GM19023 (cell line): Measurements from ENCODE around the gene MAP2.

Experiments
- ATAC-seq: cut with Tn5 transposase; IDR thresholded peaks from one replicate; pipeline ENCODE4 v1.9.1; 2021; ENCODE audit warnings: mild to moderate bottlenecking, moderate library complexity; ENCODE audit not compliant: unreplicated experiment

MAP2 gene

GRCh38 chr2:209424781-209425470 is 1.1 kb downstream of the MAP2 start:
- no peak for ATAC-seq

DNA sequence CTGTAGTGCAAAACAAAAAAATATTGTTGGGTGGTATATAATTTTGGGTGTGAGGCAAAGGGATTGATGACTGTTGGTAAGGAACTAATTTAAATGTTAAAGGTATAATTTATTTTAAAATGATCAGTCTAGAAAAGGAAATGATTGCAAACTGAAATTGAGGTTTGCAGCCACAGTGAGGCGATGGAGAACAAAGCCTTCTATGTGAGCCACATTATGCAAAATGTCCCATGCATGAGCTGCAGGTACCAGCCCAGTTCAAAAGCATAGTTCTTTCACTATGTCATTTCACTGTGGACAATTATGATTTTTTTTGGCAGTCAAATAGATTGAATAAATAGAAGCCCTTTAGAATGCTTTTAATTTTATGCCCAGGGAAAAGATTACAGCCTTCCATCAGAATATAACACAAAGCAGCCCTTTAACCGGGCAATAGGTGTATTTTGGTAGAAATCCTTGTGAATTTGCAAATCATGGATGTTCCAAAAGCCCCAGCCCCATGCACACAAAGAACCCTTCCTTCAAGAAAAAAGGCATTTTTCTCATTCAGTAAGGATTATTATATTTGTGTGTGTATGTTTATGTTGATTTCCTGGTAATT is 1.7 kb downstream of the MAP2 start:
- no peak for ATAC-seq

DNA sequence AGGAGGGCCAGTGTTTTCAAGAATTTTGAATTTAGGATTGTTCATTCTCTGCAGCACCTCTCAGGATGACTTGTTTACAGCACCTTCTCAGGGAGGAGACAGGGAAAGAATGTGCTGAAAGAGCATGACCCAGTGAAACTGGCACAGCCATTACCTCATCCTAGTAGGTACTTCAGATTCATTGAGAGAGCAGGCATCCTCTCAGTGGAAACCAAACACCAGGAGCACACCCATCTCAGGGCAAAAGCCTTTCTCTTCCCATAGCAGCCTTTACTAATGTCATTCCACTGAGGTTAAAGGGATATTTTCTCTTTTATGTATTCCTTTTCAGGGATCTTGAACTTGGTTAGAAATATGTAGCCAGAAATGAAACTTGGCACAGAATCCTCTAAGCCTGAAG is 2.6 kb downstream of the MAP2 start:
- ATAC-seq: no peak

GRCh38 chr2:209431701-209432100 is 7.9 kb downstream of the MAP2 start:
- ATAC-seq: no peak

DNA sequence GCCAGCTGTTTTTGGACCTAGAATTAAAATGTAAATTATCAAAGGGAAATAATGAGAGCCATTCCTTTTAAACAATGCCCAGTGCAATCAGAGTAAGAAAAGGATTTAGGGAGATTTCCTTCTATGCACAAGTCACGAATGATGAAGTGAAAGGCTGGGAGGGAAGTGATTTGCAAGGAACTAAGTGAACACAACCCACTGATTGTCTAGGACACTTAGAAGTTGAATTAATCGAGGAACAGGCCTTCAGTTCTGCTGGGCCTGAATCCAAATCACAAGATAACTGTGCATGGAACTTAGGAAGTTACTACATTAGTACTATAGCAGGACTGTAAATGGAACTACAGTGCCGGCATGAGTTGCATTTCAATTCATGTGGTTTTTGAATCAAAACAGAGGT is 17.7 kb downstream of the MAP2 start:
- no peak for ATAC-seq

GRCh38 chr2:209442939-209443338 is 19.1 kb downstream of the MAP2 start:
- ATAC-seq: no peak

GRCh38 chr2:209445485-209445884 is 21.6 kb downstream of the MAP2 start:
- ATAC-seq: no peak

- no peak for ATAC-seq
Observed at GRCh38 chr2:209451209-209451834, 27.5 kb downstream of the MAP2 start.

- no peak for ATAC-seq
Observed at GRCh38 chr2:209456489-209456888, 32.6 kb downstream of the MAP2 start.

GRCh38 chr2:209458008-209458979 is 34.4 kb downstream of the MAP2 start:
- ATAC-seq: no peak

DNA sequence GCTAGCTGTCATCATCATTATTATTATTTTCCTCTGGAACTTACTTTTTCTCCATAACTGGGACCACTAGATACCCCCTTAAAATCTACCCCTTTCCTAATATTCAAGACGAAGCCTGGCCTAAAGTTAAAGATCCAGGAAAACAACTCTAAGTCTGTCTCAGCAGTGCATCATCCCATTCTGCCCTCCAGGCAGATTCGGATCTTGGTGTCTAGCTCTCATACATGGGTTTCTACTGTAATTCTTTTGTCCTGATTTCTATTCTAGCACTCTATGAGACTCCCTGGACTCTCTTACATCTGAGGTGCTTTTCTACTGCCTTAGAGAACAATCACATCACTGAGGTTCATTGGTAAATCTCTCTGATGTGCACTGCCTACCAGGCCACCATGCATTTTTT is 35.5 kb downstream of the MAP2 start:
- no peak for ATAC-seq

- no peak for ATAC-seq
Observed at GRCh38 chr2:209460151-209460761, 36.4 kb downstream of the MAP2 start.

DNA sequence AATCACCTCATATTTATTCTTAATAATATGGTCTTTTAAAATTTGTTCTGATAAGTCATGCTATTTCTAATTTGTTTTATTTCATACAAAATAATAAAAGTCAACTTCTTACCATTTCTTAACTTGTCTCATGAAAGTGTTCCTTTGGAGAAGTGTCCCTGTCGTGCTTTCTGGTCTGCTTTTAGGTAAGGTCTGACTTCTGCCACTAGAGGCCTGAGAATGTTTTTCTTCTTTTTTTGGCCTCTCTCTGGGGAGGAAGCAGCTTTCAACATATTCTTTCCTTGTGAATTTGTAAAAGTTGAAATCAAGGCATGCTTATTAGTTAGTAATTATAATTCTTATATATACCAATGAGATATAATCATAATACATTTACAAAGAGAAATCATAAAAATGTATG is 39.4 kb downstream of the MAP2 start:
- no peak for ATAC-seq

DNA sequence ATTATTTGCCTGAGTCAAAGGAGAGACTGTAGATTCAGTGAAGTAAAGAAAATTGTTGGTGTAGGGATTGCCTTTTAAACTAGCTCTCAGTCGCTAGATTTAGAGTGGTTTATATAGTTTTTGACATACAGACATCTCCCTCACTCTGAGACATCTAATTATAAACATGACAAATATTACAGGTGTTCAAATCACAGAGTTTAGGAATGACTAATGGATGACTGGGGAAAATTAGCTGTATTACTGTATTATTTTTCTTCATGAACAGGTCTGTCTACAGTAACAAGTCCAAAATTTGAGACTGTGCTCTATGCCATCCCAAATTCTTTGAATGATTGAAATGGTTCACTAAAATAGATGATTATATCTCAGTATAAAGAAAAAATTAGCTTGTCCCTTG is 40.0 kb downstream of the MAP2 start:
- ATAC-seq: no peak

DNA sequence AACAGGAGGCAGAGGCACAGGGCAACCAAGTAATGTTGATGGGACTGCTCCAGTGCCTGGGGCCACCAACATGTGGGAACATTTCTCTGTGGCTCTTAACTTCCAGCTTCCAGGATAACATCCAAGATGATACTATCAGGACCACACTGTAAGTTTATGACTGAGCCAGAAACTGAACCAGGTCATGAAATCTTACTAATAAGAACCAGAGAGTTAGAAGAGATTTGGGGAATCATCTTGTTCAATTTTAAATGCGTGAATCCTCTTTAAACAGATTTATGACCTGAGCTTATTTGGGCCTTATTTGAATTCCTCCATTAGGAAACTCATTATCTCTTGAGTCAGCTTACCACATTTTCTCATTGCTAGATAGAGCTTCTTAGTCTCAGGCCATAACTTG is 45.0 kb downstream of the MAP2 start:
- no peak for ATAC-seq

DNA sequence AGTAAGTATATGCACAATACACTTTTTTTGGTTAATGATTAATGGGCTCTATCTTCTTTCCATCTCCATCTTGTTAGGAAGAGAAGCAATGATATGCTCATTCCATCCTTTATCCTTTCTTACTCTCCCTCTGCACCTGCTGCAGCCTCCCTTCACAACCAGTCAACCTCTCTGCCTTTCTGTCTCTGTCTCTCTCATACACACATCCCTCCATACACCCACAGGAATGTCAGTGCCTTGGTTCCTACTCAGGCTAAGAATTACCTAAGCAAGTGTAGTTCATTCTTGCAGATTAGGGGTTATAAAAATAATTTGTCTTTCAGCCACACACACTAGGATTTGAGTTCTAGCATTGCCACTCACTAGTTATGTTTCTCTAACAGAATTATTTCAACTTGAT is 45.6 kb downstream of the MAP2 start:
- ATAC-seq: no peak

DNA sequence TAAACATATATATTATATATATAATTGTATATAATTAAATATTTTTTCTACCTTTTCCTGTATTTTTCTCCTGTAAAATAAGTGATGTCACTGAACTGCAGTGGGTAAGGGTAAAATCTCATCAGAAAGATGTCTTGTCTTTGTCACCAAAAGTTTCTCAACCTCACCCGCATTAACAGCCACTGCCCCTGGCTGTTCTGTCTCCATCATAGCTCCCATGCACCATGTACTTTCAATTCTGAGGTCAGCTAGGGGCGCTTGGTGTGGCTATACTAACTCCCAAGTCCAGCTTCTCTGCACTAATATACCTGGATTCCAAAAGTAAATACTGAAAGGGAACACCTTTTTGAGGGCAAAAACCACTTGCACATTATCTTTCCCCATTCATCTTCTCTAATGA is 46.6 kb downstream of the MAP2 start:
- no peak for ATAC-seq

DNA sequence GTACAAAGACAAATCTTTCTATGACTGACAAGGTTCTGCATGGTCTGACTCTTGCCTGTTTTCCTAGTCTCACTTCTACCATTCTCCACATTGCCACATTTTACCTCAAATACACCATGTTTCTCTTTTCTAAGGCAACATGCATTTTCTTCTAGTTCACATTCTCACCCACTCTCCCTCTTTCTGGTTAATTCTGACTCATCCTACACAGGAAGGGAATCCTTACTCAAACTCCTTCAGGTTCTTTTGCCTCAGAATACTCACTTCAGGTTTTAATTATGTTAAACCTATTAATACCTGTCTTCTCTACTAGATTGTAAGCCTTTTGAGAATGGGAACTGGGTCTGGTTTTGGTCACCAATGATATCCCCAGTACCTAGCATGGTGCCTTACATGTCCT is 47.2 kb downstream of the MAP2 start:
- no peak for ATAC-seq

DNA sequence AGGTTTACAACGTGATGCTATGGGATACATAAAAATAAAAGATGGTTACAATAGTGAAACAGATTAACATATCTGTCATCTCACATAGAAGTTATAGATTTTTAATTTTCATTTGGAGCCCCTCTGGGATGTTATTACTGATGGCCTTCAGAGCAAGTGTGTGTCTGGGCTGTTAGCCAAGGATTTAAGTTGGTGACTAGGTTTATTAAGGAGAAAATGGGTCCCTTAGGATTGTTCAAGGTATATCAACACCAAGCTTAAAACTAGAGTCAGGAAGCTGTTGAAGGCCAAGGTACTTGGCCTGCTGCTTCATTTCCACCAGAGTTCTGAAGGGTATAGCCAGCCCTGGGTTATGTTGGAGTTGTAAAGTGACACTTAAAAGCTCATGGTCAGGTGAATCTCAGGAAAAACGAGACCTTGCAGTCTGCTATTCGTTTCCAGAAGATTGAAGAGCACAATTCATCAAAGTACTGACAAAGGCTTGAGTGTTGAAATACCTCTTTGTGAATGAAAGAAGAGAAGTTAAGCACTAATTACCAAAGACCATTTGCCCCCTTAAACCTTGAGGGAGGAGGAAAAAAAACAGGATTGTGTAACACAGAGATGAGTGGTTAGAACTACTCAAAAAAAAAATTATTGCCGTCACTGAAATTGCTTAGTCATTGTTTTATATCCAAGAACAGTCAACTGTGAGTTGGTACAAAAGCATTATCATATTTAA is 48.4 kb downstream of the MAP2 start:
- no peak for ATAC-seq

DNA sequence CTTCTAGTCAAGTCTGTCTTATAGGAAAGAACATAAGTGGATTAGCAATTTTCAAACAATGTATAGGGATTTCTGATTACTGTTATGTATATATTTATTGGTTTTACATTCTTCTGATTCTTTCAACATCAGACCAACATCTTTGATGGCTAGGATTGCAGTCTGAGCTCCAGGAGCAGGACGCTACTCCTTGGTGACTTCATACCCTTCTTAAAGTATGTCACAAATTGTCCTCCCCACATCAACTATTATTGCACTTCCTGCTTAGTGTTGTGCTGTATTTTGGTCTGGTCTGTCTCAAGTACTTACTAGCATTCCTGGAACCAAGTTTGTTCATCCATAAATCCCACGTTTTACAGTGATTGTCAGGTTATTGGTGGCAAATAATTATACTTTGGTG is 49.0 kb downstream of the MAP2 start:
- no peak for ATAC-seq
